H4 (cell line): ENCODE measurements around the gene AP3M1. TPM values are rescaled to one million over a fixed set of nuclear protein-coding genes. Genes with fewer than 3 reads are reported as not detected.
A peak's percentile ranks its signal among the peaks of the same experiment; 100 is the strongest.

Experiments used
- DNase-seq: peaks from one replicate; pipeline ENCODE4 v3.0.0-alpha.2; 2015; ENCODE audit warnings: low spot score
- total RNA-seq: library from RNA; depleted of rRNA; stranded (reverse); fragments of >200 nt; shearing (Covaris generic); gene quantifications from 2 replicates; pipeline ENCODE4 v1.2.3, GENCODE V29; 2014

AP3M1 gene
- total RNA-seq, 1 experiment from 2014 or later = 42.1 TPM

DNA sequence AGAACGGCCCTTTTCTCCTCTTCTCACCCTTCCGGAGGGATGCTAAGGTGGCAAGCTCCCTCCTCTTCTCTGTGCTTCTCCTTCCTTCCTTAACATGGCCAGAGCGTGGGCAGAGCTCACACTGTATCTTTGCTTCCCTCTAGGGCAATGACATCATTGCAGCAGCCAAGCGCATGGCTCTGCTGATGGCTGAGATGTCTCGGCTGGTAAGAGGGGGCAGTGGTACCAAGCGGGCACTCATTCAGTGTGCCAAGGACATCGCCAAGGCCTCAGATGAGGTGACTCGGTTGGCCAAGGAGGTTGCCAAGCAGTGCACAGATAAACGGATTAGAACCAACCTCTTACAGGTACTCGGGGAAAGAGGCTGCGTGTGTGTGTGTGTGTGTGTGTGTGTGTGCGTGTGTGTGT, 36.6 kb downstream of the AP3M1 start:
- DNase-seq = no peak

DNA sequence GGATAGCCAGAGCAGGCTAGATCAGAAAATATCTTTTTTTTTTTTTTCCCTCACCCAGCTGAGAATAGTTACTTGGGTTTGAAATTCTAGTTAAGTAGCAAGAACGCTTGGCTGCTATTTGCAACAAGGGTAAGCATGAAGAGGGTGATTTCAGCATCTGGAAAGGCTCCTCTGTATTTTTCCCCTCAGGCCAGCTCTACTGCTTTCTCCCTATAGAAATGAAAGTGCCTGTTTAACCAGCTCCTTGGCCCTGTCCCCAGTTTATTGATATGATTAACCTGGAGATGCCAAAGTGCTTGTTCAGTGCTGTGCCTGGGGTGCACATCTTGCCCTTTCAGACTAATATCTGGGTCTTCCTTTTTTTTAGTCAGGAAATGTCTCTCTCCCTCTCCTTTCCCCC, 37.1 kb downstream of the AP3M1 start:
- DNase-seq = no peak

DNA sequence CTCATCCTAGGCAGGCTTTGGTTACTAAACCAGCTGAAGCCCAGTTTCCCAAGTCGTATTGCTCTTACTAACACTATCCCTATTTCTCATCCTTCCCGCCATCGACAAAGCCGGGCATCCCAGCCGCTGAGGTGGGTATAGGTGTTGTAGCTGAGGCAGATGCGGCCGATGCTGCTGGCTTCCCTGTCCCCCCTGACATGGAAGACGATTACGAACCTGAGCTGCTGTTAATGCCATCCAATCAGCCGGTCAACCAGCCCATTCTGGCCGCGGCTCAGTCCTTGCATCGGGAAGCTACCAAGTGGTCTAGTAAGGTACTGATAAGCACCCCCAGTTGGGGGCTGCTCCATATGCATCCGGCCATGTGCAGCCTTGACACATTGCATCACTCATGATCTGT, 38.8 kb downstream of the AP3M1 start:
- no peak for DNase-seq

DNA sequence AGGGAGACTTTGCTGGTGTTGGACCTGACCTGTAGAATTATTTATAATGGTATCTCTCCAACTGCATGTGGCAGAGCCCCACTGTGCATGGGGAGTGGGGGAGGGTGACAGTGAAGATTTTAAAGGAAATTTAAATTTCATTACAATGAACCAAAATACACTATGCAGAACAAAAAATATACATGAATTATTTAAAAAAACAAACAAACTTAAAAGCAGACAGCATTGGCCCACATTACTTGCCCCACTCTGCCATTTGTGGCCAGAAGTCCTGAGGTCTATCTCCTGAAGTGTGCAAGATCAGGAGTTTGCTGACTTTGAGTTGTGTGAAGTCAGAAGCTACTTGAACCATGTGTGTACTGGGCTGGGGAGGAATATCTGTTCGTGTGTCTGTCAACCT, 40.5 kb downstream of the AP3M1 start:
- DNase-seq = no peak

DNA sequence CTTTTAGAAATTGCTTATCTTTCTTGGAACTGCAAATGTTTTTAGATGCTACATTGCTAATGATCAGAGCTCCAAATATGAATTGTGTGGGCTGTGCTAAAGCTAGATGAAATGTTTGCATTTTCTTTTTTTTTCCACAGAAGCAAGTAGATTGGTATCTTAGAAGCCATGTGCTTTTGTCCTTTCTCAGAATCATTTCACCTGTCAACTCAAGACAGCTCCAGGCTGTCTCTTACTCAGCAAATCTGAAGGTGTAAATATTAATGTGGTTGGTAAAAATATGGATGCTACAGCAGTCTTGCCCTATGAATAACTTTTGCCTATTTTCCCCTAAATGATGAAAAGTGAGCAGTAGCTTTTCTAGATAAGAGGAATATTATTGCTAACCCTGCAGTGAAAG, 41.2 kb downstream of the AP3M1 start:
- no peak for DNase-seq

DNA sequence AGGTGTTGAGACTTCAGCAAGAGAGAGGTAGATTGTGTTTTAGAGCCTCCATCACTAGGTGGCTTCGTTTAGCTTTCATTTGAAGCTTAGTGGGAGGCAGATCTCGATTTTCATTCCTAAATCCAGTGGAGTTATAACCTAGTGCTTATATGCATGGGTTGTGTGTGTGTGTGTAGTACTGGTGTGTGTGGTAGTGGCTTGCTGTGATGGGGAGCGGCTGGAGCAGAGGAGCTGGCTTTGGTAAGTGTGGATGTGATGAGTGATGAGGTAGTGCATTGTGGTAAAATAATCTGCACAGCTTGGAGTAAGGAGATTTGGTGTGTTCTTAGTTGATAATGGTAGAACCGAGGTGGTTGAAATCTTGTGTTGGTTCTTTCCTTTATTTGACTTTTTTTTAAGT, 43.2 kb downstream of the AP3M1 start:
- DNase-seq = no peak

DNA sequence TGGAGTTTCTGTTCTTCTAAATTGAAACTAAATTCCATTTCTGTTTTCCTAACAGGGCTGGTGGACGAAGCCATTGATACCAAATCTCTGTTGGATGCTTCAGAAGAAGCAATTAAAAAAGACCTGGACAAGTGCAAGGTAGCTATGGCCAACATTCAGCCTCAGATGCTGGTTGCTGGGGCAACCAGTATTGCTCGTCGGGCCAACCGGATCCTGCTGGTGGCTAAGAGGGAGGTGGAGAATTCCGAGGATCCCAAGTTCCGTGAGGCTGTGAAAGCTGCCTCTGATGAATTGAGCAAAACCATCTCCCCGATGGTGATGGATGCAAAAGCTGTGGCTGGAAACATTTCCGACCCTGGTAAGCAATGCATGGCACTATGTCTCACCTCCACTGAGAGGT, 45.6 kb downstream of the AP3M1 start:
- no peak for DNase-seq

DNA sequence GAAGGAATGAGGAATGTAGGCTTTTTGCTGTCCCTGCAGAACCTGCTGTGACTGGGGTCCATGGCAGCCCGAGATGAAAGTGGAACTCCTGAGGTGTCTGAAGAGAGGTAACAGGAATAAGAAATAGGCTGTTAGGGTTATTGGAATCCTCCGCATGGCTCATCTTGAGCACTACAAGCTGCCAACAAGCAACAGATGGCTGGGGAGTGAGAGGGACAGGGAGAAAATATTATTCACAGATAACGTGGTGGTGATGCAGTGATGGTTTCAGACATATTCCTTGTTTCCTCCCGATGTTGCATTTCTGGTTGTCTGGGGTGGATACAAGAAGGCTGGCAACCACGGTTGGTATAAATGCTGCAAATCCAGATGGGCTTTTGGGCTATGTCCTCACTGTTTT, 46.1 kb downstream of the AP3M1 start:
- no peak for DNase-seq

DNA sequence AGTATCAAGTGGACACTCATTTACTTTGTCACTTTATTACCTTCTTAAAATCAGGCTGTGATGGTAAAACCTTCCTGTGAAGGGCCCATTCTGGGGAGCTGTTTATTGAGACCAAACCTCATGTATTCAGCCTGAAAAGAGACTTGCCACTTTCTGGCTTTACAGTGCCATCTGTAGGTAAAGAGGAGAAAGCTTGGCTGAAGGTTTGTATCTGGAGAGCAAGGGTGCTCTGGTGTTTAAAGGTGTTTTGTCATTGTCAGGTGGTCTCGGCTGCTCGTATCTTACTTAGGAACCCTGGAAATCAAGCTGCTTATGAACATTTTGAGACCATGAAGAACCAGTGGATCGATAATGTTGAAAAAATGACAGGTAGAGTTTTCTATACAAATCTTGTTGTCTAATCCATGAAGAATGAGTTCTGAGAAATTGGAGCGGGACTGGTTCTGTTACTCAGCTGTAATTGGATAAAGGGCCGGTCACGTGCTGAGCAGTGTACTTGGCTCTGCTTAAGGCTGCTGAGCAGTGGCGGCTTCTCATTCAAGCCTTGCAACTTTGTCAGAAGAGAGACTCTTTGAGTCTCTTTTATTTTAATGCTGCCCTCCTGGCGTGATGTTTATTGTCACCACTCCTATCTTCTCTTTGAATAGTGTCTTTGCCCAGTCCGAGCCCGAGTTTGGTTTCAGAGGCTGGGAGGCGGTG, 46.9 kb downstream of the AP3M1 start:
- DNase-seq = peak; percentile 22

DNA sequence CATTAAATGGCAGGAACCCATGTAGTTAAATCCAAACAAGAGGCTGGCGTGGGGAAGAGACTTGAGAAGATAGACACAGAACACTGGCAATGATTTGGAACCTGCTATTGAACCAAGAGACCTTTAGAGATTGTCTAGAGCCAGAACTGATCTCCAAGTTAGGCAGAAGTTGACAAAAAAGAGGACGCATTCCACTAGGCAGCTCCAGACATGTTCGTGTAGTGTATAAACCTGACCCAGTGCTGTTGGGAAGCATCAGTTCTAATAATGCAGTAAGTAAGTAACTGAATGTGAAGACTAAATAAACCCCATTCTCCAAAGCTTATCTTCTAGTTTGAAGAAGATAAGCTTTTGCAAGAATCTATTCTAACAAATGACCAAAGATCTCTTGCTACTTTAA, 50.8 kb downstream of the AP3M1 start:
- no peak for DNase-seq

DNA sequence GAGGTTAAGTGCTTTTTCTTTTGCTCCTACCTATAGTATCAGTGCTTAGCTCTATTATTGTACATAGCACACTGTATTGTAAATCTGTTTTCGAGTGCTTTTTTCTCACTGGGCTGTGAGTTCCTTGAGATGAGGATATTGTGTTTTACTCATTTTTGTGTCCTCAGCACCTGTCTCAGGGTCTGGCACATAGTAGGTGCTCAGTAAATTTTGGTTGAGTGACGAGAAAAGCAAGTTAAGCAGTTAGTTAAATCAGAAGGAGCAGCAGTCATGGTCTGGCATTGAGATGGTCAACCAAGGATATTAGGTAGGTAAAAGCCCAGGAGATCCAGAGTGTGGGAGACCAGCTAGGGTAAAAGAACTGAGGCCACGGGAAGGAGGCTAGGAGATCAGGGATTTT, 51.2 kb downstream of the AP3M1 start:
- no peak for DNase-seq

DNA sequence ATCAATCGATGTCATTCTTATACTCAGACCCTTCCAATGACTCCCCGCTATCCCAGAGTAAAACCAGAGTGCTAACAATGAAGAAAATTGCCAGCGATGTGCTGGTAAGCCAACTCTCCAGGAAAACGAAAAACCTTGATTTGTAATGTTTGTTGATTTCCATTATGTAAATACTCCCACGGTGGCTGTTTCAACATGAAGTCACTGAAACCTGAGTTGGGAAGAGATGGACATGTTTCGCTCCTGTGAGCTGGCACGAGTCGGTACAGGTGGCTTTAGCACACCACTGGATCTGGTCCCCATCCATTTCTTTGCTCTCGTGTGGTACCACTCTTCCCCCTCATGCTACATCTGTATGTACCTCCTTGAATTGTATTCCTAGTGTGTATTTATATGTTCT, 52.9 kb downstream of the AP3M1 start:
- DNase-seq = no peak

DNA sequence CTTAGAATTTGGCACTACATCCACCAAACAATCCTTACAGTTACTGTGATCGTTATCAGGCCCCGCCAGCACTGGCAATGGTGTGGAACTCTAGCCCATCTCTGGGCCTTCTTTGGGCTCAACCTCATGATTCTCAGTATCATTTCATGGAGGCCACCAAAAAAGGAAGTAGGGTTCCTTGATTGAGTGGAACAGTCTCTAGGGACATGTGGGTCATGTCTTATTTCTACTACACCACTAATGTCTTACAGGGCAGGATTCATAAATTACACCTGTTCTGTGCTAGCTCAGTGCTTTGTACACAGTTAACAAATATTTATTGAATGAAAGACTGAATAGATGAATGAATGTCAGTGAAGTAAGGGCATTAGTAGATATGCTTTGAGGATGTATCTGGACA, 53.9 kb downstream of the AP3M1 start:
- DNase-seq = no peak

DNA sequence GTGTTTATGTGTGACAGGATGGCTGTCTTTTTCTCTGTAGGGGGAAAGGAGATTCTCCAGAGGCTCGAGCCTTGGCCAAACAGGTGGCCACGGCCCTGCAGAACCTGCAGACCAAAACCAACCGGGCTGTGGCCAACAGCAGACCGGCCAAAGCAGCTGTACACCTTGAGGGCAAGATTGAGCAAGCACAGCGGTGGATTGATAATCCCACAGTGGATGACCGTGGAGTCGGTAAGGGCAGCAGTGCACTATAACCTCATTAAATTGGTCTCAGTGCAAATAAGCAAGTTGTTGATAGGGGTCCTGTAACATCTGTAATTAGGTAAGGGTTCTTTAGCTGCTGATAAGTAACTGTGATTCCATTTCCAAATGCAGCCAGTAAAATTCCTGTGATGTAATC, 56.4 kb downstream of the AP3M1 start:
- DNase-seq = no peak

DNA sequence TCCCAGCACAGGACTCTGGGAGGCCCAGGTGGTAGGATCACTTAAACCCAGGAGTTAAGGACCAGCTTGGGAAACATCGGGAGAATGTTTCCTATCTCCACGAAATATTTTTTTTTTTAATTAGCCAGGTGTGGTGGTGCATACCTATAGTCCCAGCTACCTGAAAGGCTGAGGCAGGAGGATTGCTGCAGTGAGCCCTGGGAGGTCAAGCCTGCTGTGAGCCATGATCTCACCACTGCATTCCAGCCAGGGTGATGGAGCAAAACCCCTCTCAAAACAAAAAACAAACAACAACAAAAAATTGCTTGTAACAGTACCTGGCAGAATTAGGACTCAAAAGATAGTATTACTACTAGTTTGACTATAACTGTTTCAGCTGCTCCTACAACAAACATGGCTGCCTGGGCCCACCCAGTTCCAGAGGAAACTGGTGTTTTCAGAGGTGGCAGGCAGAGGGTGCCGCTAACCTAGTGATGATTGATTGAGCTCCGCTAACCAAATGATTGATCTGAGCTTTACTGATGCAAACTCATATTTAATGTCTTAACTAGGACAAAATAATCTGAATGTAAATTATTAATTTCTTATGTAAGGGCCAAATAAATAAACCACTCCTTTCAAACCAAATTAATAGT, 57.0 kb downstream of the AP3M1 start:
- no peak for DNase-seq

DNA sequence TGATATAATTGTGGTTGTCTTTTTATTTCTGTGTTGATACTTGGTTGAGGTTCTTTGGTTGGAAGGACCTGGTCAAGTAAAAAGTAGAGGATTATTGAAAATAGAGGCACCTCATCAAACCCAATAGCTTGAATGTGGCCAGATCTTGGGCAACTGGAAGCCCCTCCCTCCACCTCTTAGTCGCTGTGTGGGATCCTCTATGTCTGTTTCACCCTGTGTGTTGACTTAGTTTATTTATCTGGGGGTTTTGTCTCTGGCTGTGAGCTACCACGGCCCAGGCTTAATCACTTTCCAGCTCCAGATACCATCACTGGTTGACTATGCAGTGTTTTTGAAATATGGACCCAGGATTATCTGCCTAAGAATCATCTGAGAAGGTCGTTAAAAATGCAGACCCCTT, 58.3 kb downstream of the AP3M1 start:
- DNase-seq = no peak

DNA sequence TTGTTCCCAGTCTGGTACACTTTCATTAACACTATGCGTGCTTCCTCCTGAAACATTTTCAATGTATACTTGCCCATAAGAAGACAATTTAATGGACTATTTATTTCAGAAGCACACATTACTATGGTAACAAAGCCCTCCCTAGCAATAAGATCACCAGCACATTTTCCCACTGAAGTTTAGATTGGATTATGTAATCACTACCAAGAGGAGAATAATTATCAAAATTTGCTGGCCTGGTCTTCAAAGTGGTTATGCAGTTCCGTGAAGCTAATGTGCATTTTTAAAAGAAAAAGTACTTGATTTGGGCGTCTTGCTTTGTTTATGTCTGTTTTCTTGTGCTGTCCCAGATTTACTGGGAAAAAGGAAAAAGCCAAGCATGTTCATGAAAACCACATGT, 61.9 kb downstream of the AP3M1 start:
- no peak for DNase-seq

DNA sequence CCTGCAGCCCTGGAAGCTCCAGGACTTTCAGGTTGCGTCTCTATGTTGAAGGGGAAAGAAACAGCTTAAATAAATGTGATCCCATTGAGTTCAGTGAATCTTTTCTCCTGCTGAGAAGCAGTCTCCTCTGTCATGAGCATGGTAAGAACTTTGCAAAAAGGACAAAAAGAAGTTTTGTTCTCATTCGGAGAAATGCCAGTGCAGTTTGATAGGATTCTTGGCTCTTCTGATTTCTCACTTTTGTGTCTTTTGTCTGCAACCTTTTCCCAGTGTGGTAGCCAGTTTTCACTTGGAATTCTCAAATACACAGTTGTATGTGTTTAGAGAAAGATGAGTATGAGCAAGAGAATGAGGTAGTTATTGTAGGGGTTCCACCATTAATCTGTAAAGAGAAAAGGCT, 64.3 kb downstream of the AP3M1 start:
- DNase-seq = no peak

DNA sequence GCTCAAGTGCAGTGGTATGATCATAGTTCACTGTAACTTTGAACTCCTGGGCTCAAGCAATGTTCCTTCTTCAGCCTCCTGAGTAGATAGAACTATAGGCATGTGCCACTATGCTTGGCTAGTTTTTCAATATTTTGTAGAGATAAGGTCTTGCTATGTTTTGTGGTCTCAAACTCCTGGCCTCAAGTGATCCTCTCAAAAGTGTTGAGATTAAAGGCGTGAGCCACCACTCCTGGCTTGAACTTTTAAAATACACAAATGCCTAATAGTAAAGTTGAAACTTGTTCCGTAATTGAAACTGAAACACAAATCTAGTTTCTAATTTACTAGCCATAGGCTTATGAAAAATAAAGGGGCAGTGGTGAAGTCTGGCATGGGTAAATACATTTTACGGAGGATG, 65.7 kb downstream of the AP3M1 start:
- no peak for DNase-seq

DNA sequence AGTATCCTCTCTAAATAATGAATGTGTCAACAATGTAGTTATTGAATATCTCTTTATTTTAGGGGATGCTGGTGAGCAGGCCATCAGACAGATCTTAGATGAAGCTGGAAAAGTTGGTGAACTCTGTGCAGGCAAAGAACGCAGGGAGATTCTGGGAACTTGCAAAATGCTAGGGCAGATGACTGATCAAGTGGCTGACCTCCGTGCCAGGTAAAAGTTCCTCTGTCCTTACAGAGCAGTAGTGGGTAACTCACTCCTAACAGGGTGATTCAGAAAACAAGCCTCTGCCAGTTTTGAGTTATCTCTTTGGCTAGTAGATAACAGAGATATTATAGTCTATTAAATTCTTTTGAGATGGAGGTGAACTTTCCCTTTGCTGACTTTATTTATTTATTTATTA, 67.3 kb downstream of the AP3M1 start:
- DNase-seq = no peak

DNA sequence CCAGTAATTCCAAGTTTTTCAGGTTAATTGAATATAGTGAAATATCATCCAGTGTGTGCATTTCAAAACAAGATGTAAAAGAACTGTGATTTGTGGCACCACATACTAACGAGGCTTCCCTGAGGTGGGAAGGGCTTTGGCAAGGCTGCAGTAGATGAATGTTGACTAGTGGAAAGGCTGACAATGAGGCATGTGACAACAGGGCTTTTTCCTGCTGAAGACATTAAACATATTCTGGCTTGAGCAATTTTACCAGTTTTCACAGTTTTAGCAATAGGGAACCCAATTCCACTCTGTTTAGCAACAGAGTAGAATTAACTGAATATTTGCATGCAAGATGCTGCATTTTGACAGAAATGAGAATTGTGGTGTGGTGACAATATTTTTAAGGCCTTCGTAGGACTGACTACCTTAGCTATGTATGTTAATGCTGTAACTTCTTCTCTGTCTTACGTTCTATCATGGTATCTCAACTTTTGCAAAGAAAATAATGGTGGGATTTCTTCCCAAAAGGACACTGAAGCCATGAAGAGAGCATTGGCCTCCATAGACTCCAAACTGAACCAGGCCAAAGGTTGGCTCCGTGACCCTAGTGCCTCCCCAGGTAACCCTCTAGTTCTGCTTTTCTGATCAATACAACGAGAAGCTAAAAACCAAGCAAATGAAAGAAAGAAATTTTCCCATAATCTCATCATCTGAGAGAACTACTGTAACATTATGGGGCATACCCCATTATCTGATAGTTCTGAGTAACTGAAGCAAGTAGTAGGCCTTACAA, 68.5 kb downstream of the AP3M1 start:
- no peak for DNase-seq

DNA sequence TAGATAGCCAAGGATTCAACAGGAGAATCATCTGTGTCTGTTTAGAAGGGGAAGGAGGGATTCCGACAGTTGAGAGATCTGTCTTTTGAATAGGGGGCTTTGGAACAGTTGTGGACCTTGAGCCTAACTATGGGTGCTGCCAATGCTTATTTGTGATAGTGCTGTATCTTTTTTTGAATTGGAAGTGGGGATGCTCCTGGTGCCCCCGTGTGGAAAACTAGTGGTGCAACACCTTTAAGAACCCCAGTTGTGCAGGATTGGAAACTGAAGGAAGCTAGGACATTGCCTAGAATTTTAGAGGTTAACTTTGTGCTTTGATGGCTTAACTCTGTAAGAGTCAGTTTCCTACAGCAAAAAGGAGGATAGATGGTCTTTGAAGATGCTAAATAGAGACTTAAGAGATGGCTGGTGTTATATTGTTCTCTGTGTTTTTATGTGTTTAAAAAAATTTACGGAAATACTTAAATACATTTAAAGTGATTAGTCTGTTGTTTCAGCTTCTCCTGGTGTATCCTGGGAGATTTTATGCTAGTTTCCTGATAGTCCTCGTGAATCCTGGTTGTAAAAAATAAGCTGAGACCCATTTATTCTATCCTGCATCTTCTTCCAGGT, 69.3 kb downstream of the AP3M1 start:
- peak; percentile 51 for DNase-seq
